GM21390 (cell line): Measurements from ENCODE around the gene MIPOL1.

Experiments
- ATAC-seq: cut with Tn5 transposase; IDR thresholded peaks from one replicate; pipeline ENCODE4 v1.9.1; 2021; ENCODE audit not compliant: unreplicated experiment

The MIPOL1 gene

DNA sequence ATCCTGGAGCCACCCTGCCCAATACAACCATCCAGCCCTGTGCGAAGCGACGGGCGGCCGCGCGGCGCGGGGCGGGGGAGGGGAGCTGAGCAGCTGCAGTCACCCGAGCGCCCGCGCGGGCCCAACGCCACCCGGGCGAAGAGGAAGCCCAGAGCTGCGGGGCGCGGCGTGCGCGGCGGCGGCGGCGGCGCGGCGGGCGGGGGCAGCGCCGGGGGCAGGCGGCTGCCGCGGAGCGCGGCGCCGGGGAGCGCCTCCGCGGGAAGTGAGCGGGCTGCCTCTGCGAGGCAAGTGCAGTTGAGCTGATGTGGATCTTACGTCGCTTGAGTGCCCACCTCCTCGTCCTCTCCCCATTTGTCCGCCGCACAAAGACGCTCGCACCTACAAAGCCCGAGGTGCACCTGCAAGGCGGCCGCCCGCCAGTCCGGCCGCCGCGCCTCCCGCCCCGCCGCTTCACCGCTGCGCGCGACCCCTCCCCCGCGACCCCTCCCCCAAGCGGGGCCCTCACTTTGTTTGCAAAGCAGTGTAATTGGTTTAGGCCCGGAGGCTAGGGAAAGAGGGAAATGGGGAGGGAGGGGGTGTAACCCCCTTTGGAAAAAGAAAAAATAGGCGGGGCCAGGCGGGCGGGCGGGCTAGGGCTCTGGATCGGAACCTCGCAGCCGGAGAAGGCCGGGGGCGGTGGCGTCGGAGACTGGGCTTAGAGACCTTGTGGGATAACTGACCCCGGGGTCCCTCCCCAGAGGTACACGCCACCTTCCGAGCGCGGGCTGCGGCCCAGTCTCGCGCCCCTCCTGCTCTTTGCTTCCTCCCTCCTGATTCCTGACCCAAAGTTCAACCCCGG, 397.5 kb downstream of the MIPOL1 start, which contains the start of the genes FOXA1 and TTC6:
Gene FOXA1, minus strand, starts transcription at position 279 of the 838 bp plus-strand sequence. Its CDS starts 277 bp downstream, at position 2.
Gene TTC6, plus strand, starts transcription at position 659 of the 838 bp plus-strand sequence. CDS start 26,436 bp downstream, outside the sequence.
- ATAC-seq = peak; percentile 8

GRCh38 chr14:37595809-37596621, 398.3 kb downstream of the MIPOL1 start:
- ATAC-seq = peak; percentile 68

- no peak for ATAC-seq
Measured at GRCh38 chr14:37596790-37597472, 399.2 kb downstream of the MIPOL1 start.

GRCh38 chr14:37597538-37597913, 399.8 kb downstream of the MIPOL1 start:
- no peak for ATAC-seq

DNA sequence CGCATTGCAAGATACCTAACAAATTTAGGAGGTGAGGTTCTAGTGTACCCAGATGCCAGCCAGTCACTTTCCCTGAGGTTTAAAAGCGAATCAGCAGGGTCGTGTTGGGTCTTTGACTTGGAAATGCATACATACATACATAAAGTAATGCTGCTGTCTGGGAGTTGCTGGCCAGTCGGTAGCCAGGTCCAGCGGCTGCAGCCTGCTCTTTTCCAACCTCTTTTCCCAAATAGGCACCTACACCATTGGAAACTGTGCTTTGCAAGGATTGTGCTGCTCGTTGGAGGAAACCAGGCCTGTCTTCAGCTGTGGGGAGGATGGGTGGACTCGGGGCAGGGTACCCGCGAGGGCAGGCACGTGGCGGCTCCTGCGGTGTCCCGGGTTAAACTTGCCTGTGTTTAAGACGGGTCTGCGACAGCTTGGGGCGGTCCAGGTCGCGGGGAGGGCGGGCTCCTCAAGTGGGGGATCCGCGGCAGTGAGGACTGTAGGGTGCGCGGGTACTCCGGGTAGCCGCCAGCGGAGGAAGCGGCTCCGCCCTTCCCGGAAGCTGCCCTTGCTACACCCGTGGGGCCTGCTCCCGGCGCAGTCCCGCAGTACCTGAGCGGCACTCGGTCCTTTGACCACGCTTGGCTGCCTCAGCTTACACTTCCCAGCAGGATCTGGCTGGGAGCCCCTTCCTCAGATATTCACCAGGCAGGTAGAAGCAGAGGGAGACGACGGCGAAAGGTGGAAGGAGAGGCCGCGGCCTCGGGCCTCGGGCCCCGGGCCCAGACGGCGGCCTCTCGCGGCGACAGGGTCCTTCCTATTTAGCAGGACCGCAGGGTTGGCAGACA, 400.4 kb downstream of the MIPOL1 start:
- no peak for ATAC-seq

DNA sequence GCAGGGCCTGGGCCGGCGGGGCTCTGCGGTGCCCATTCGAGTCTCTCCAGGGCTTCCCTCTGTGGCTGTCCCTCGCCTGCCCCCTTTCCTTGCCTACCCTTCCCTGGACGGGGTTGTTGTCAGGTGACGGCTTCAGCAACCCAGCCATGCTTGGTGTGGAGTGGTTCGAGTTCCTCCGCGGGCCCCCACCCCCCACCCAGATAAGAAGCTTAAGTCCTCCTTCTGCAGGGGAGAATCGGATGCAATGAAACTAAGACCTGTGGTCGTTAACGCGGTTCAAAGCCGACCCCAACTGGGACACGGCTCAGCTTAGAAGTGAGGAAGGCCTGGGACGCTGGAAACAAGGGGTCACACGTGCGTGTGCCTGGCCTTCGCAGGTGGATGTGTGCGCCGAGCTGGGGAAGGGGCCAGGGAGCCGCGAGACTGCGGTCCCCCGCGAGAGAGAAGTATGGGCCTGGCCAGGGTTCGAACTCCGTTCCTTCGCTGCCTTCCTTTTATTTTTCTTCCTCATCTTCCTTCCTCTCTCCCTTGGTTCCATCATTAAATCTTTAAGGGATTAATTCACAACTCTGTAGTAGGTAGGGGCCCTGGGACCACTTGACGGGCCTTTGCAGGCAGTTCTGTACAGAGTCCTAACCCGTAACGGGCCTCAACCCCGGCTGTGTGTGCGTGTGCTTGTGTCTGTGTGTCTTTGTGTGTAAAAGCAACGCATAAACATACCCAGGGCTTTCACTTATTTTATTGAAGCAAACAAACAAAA, 401.2 kb downstream of the MIPOL1 start:
- no peak for ATAC-seq

DNA sequence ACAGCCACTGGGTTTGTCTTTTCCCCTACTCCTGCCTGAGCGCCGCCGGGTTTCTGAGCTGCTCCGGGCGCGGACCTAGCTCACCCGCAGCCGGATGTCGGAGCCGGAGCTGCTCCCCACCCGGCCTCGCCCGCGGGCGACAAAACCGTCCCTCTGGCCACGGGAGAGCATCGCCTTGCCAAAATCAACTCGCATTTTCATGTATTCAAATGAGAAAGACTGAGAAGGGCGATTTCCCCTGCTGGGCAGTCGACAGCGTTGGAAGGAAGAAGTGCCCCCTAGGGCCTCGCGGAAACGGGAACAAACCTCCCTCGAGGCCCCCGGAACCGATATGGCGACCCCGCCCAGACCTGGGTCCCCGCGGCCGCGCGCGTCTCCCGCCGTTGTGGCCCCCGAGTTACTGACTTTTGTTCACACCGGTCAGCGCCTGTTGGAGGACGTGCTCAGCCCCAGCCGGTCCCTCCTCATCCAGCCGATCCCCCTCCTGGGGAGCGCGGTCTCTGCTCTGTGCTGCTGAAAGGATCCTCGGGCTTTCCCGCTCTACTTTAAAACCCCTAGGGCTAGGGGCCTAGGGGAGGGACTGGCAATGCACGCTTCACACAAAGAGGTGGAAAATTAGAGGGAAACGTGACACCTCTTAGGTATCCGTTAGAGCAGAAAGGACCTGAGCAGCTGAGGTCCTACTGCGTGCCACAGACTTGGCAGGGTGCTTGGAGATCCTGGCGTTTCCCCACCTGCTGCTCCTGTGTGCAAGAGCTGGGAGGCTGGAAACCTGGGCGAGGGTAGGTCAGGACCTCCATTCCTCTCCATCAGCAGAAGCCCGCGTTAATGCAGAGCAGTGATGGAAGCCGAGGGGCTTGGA, 402.0 kb downstream of the MIPOL1 start:
- ATAC-seq = no peak

- no peak for ATAC-seq
Measured at GRCh38 chr14:37600880-37601741, 403.4 kb downstream of the MIPOL1 start.

DNA sequence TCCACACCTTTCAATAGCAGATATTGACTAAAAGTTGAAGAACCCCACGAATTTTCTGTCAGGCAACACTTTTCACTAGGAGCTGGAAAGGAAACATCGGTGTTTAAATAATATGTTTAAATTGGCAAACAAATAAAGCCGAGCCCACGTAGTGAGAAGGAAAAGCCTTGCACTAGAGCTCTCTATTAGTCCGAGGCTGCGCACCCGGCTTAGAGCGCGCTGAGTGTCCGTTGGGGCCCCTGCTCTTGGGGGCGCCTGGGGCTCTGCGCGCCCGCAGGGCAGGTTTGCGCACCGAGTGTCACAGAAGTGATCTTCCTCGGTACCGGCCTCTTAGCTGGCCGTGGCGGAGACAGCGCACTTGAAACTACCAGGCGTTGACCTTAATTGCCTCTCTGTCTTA, 404.1 kb downstream of the MIPOL1 start:
- ATAC-seq = no peak
